Cardiac fibroblast (primary cell): Measurements from ENCODE around the gene TMC3.

Experiments used
- DNase-seq, 2 donors: peaks; one replicate each; pipeline versions ENCODE4 v3.0.0 to v3.0.0-alpha.2; 2010; ENCODE audit warnings: low read depth in 2 of 2
- H3K4me3 ChIP-seq, 2 donors: replicated peaks in 1 of 2; 1 replicate in 1 of 2; 2 replicates in 1 of 2; pipeline ENCODE4 v1.5.1; 2011; ENCODE audit warnings: low read depth in 2 of 2, low read length in 2 of 2, mild to moderate bottlenecking in 2 of 2, moderate library complexity in 1 of 2
- TF ChIP-seq, protein P1 (sequence below): IDR thresholded peaks from one replicate; pipeline ENCODE4 v1.5.1; 2011; ENCODE audit warnings: low read depth, mild to moderate bottlenecking, low read length, inconsistent platforms

The TMC3 gene

DNA sequence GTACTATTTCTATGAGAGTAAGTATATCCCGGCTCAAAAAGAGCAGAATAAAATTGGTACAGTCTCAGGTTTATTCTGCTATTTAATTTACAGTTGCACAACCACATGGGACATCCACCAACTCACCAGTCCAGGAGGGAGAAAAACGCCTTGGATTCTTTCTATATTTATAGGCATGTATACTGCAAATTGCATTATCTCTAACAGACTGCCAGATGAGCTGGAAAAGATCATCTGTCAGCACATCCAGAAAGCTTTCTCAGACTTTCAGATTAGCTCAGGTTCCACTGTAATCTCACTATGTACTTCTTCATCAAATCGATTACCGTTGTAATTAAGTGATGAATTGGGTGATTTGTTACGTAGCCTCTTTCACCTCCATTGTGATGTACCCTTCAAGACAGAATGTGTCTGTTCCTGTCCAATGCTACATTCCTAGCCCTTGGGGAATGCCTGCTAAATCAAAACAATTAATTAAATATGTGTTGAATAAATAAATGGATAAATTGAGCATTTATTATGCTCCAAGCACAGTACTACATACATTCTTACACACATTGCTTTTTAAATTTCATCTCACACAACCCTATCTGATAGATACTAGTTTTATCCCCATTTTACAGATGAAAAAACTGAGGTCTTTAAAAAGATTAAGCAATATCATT, 38.1 kb upstream of the TMC3 start:
- TF ChIP-seq, protein P1, sequence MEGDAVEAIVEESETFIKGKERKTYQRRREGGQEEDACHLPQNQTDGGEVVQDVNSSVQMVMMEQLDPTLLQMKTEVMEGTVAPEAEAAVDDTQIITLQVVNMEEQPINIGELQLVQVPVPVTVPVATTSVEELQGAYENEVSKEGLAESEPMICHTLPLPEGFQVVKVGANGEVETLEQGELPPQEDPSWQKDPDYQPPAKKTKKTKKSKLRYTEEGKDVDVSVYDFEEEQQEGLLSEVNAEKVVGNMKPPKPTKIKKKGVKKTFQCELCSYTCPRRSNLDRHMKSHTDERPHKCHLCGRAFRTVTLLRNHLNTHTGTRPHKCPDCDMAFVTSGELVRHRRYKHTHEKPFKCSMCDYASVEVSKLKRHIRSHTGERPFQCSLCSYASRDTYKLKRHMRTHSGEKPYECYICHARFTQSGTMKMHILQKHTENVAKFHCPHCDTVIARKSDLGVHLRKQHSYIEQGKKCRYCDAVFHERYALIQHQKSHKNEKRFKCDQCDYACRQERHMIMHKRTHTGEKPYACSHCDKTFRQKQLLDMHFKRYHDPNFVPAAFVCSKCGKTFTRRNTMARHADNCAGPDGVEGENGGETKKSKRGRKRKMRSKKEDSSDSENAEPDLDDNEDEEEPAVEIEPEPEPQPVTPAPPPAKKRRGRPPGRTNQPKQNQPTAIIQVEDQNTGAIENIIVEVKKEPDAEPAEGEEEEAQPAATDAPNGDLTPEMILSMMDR, result no peak
- peak in 1 of 2 donors; percentile 12 for DNase-seq
- H3K4me3 ChIP-seq, result no peak overlapping the region

DNA sequence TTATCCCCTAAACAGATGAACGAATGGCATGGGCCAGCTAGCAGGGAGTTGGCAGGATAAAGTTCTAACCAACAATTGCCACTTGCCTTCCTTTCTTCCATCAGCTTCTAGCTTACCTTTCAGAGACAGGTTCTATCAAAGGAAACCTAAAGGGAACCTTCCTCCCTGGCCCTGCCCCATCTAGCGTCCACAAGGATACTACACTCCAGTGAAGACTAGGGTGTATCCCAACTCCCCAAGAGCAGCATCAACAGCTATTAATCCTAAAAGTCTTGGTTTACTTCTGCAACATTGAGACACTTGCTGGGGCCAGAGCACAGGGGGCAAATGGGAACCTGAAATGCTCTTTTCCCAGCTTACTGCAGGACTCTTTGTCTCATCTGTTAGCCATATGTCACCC, 37.0 kb upstream of the TMC3 start:
- DNase-seq, result no peak
- H3K4me3 ChIP-seq, result no peak overlapping the region
- TF ChIP-seq, protein P1, result no peak

DNA sequence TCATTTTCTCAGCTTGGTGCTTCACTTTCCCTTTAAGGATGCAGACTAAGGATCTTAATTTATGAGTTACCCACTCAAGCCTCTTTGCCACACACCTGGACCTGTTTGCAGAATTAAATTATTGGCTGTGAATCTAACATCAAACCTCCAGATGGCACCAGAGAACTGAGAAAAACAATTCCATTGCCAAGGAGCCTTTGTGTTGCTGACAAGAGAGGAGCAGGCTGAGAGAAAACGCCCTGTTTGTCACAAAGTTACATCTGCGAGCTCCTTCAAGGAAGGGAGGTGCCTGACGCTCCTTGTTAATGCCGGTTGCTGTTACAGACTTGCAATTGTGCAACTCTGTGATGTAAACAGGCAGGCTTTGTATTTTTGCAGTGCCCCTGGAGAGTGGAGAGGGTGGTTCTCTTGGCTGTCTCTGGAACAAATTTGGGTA, 36.3 kb upstream of the TMC3 start:
- TF ChIP-seq, protein P1, result peak; percentile 36
- H3K4me3 ChIP-seq, result no peak overlapping the region
- DNase-seq, result peak; percentile 93 to 95

DNA sequence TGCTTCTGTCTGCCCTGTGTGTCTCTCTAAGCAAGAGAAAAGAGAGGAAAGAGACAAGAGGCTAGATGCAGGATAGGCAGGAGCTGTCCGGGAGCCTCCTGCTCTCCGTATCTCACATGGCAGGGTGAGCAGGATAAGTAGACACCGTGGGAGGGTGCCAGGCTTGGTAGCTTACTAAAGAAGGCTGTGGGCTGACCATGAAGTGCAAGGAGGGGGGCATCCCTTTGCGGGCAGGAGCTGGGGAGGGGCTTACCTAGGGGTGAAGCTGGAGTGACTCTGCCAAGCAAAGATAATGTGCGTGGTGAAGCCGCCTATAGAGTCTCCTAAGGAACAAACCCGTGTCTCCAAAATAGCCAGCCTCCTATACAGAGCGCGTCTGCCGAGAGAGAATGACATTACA, 33.7 kb upstream of the TMC3 start:
- no peak overlapping the region for H3K4me3 ChIP-seq
- TF ChIP-seq, protein P1, result no peak
- DNase-seq, result no peak

DNA sequence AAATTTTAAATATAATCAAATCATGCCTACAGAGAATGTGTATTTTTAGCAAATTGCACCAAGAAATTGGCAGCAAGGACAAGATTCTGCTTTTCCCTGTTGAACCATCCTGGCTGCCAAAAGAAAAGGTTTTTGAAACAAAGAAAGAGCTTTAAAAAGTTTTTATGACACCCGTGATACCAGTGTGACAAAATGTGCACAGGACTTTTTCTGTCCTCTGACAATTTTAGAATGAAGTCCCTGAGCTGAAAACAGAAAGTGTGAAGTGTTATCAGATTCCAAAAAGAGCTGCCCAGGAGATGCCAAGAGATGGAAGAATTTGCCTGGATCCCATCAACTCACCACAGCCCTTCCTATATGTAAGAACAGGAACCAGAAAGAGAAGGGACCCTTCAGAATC, 33.2 kb upstream of the TMC3 start:
- TF ChIP-seq, protein P1, result no peak
- DNase-seq, result no peak
- H3K4me3 ChIP-seq, result no peak overlapping the region

DNA sequence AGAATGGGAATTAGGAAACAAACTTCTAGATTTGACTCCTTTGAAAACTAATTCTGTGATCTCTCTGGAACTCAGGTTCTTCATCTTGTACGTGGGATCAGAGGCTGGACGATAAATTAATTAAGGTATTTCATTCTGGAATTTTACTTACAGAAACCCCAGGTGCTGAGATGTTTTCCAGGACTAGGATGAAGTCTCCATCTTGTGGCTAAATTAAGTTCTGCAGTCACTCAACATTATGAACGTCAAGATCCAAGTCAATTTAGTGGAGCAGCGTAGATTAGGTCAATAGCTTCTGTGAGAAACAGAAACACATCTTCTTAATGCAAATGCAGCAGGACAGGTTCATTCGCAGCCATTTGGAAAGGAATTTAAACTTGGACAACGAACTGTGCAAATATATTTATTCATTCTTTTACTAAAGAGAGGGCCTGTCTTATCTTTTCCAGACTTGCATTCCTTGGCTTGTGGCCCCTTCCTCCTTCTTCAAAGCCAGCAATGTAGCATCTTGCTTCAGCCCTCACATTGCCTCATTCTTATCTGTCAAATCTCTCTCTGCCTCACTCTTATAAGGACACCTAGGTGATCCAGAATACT, 26.7 kb upstream of the TMC3 start:
- peak; percentile 76 to 79 for DNase-seq

More for the DNA sequence above, 26.7 kb upstream of the TMC3 start:
- TF ChIP-seq, protein P1, result peak; percentile 83
- H3K4me3 ChIP-seq, result no peak overlapping the region
